HG03342 (cell line): Measurements from ENCODE around the gene PLA1A.
A peak's percentile ranks its signal among the peaks of the same experiment; 100 is the strongest.
"Not testable (repeated sequence)": the region's sequence is repeated elsewhere in the genome, so short reads cannot be mapped to it uniquely, and the experiment has no call there.

Experiments
- ATAC-seq: cut with Tn5 transposase; IDR thresholded peaks from one replicate; pipeline ENCODE4 v1.9.1; 2021; ENCODE audit warnings: mild to moderate bottlenecking, moderate library complexity; ENCODE audit not compliant: unreplicated experiment

Gene PLA1A

GRCh38 chr3:119597548-119598288 lies at the start of gene PLA1A:
Gene PLA1A, plus strand, starts transcription at chr3:119597885. Its CDS starts 29 bp downstream, at chr3:119597914.
- no peak for ATAC-seq

- ATAC-seq = no peak
Measured at GRCh38 chr3:119548341-119548740, 49.3 kb upstream of the PLA1A start.

GRCh38 chr3:119550192-119550910 lies 47.3 kb upstream of the PLA1A start:
- no peak for ATAC-seq

GRCh38 chr3:119551598-119551997 lies 46.1 kb upstream of the PLA1A start:
- ATAC-seq = no peak

GRCh38 chr3:119552928-119553327 lies 44.8 kb upstream of the PLA1A start:
- ATAC-seq = not testable (repeated sequence)

GRCh38 chr3:119553823-119554415 lies 43.8 kb upstream of the PLA1A start:
- no peak for ATAC-seq

GRCh38 chr3:119555309-119555735 lies 42.4 kb upstream of the PLA1A start:
- ATAC-seq = no peak

- ATAC-seq = no peak
Measured at GRCh38 chr3:119555929-119556328, 41.8 kb upstream of the PLA1A start.

GRCh38 chr3:119557192-119557876 lies 40.4 kb upstream of the PLA1A start:
- ATAC-seq = no peak

- ATAC-seq = no peak
Measured at GRCh38 chr3:119557877-119558269, 39.8 kb upstream of the PLA1A start.

GRCh38 chr3:119558626-119559317 lies 38.9 kb upstream of the PLA1A start:
- no peak for ATAC-seq

GRCh38 chr3:119559441-119559963 lies 38.2 kb upstream of the PLA1A start, which contains the start of gene CD80:
Gene CD80, minus strand, starts transcription at chr3:119559614. Its CDS starts 1,886 bp downstream, at chr3:119557728.
- peak; percentile 58 for ATAC-seq

GRCh38 chr3:119560160-119560559 lies 37.5 kb upstream of the PLA1A start:
- ATAC-seq = no peak

- peak; percentile 71 for ATAC-seq
Measured at GRCh38 chr3:119562307-119562961, 35.3 kb upstream of the PLA1A start.

- not testable (repeated sequence) for ATAC-seq
Measured at GRCh38 chr3:119563334-119563733, 34.4 kb upstream of the PLA1A start.

- no peak for ATAC-seq
Measured at GRCh38 chr3:119569156-119569555, 28.5 kb upstream of the PLA1A start.

GRCh38 chr3:119570229-119570628 lies 27.5 kb upstream of the PLA1A start:
- peak; percentile 80 for ATAC-seq

GRCh38 chr3:119571230-119571629 lies 26.5 kb upstream of the PLA1A start:
- ATAC-seq = no peak

- no peak for ATAC-seq
Measured at GRCh38 chr3:119571688-119572087, 26.0 kb upstream of the PLA1A start.

- no peak for ATAC-seq
Measured at GRCh38 chr3:119575507-119575906, 22.2 kb upstream of the PLA1A start.
